RWPE1 (cell line): ENCODE results near the gene SCNN1B.

Experiments
- CTCF ChIA-PET: fragments of 350-600 bp; sonication (Branson Sonifier 250); formaldehyde crosslinking; extraction: SDS; loops from one replicate; lab custom pipeline; 2021; lab: Yijun Ruan, JAX
- POLR2A ChIA-PET: fragments of 400-600 bp; formaldehyde crosslinking; extraction: SDS; loops from one replicate; lab custom pipeline; 2020; ENCODE audit warnings: antibody characterized with exemption; ENCODE audit not compliant: low non-redundant PET; lab: Yijun Ruan, JAX
- DNase-seq: peaks from one replicate; pipeline ENCODE4 v3.0.0; 2012; ENCODE audit warnings: low spot score
- H3K27ac ChIP-seq: fragments of 450-650 bp; 2 replicates; pipeline ENCODE4 v1.5.1; 2017
- CTCF ChIP-seq: fragments of 450-650 bp; conservative IDR thresholded peaks from 2 replicates; pipeline ENCODE4 v1.5.1; 2017; ENCODE audit warnings: low read depth, mild to moderate bottlenecking

SCNN1B gene

GRCh38 chr16:23382279-23382678 lies 80.2 kb downstream of the SCNN1B start:
- CTCF ChIA-PET: interaction anchor here (1.0 kb wide), 1 partner anchor 51 kb away, joined by 3 read pairs; no protein-coding TSS in a partner anchor

DNA sequence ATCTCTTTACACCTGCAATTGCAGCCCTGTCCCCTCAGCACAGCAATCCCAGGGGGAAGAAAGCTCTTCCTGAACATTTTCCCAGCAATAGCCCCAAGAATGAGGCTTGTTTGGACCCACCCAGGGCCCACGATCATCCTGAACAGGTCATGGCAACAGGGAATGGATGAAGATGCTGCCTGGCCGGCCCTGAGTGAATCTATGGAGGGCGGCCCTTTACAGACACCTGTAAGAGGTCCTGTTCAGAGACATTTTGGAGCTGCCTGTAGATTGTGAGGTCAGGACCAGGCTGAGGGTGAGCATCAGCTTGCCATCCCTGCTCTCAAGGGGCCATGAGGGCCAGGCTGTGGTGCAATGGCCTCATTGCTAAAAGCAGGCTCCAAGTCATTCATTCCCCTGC lies 81.8 kb downstream of the SCNN1B start:
- peak overlapping the region; percentile 12; the same call in 1 of the 2 replicates for H3K27ac ChIP-seq
- CTCF ChIA-PET: no interaction called here
- POLR2A ChIA-PET: no interaction called here
- no peak for DNase-seq
- no peak for TF ChIP-seq CTCF

More at GRCh38 chr16:23382279-23382678, 80.2 kb downstream of the SCNN1B start:
- TF ChIP-seq CTCF: no peak
- POLR2A ChIA-PET: no interaction called here
- no peak for DNase-seq
- H3K27ac ChIP-seq: no peak overlapping the region

- H3K27ac ChIP-seq: peak overlapping the region; percentile 36
- no peak for DNase-seq
- CTCF ChIA-PET: no interaction called here
- POLR2A ChIA-PET: no interaction called here
- no peak for TF ChIP-seq CTCF
These were observed 82.8 kb downstream of the SCNN1B start for GRCh38 chr16:23384878-23385277.

DNA sequence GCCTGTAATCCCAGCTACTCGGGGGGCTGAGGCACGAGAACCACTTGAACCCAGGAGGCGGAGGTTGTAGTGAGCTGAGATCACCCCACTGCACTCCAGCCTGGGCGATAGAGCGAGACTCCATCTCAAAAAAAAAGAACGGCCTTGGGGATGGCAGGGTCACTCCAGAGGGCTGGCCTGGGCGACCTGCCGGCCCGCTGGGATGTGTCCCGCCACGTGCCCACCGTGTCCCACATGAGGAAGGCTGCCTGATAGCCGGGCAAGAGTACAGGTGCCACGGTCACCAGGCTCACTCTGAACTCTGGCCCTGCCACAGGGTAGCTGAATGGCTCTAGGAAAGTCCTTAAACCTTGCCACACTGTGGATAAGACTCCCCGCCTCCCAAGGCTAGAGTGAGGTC lies 83.3 kb downstream of the SCNN1B start:
- H3K27ac ChIP-seq: peak overlapping the region; percentile 36
- POLR2A ChIA-PET: no interaction called here
- no peak for TF ChIP-seq CTCF
- CTCF ChIA-PET: no interaction called here
- no peak for DNase-seq

GRCh38 chr16:23387666-23388065 lies 85.6 kb downstream of the SCNN1B start:
- no peak for TF ChIP-seq CTCF
- no peak for DNase-seq
- ChIA-PET CTCF (interaction anchor here (0.5 kb wide), 1 partner anchor 204 kb away, joined by 3 read pairs; no protein-coding TSS in a partner anchor), POLR2A (no interaction called here)
- 0 out of 2 replicates have a peak overlapping the region, but pooled peaks have one; percentile 4 for H3K27ac ChIP-seq

GRCh38 chr16:23388786-23389185 lies 86.7 kb downstream of the SCNN1B start:
- DNase-seq: no peak
- ChIA-PET POLR2A (no interaction called here), CTCF (no interaction called here)
- peak overlapping the region; percentile 70 for H3K27ac ChIP-seq
- TF ChIP-seq CTCF: no peak
